Stimulated activated CD8-positive, alpha-beta memory T cell treated with anti-CD3 and anti-CD28 coated beads, Interleukin-7, amount 100 ng/mL, for 24 hours (primary cell): ENCODE measurements around the gene SCNN1B.
"Not testable (repeated sequence)": the region's sequence is repeated elsewhere in the genome, so short reads cannot be mapped to it uniquely, and the experiment has no call there.

Experiments
- DNase-seq: peaks from one replicate; pipeline ENCODE4 v3.0.0-alpha.2; 2020; ENCODE audit warnings: low read depth

The SCNN1B gene

GRCh38 chr16:23381702-23382101 lies 79.6 kb downstream of the SCNN1B start:
- DNase-seq: not testable (repeated sequence)

GRCh38 chr16:23382279-23382678 lies 80.2 kb downstream of the SCNN1B start:
- DNase-seq: no peak

DNA sequence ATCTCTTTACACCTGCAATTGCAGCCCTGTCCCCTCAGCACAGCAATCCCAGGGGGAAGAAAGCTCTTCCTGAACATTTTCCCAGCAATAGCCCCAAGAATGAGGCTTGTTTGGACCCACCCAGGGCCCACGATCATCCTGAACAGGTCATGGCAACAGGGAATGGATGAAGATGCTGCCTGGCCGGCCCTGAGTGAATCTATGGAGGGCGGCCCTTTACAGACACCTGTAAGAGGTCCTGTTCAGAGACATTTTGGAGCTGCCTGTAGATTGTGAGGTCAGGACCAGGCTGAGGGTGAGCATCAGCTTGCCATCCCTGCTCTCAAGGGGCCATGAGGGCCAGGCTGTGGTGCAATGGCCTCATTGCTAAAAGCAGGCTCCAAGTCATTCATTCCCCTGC lies 81.8 kb downstream of the SCNN1B start:
- no peak for DNase-seq

DNA sequence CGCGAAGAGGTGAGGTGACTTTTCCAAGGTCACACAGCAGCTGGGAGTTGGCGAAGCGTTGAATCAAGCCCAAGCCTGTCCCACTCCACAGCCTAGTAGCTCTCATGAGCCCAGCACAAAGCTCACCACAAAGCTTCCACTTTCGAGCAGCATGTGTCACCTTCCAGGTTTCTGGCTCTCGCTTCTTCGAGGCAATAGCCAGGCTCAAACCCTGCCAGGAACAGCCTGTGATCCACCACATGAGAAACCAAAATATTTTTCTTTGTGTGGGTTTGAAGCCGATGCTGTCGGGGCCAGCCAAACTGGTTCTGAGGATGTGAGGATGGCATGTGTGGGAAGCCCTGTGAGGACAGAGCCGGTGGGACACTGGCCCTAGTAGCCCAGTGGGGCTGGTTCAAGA lies 82.8 kb downstream of the SCNN1B start:
- DNase-seq: no peak

DNA sequence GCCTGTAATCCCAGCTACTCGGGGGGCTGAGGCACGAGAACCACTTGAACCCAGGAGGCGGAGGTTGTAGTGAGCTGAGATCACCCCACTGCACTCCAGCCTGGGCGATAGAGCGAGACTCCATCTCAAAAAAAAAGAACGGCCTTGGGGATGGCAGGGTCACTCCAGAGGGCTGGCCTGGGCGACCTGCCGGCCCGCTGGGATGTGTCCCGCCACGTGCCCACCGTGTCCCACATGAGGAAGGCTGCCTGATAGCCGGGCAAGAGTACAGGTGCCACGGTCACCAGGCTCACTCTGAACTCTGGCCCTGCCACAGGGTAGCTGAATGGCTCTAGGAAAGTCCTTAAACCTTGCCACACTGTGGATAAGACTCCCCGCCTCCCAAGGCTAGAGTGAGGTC lies 83.3 kb downstream of the SCNN1B start:
- no peak for DNase-seq

GRCh38 chr16:23387666-23388065 lies 85.6 kb downstream of the SCNN1B start:
- DNase-seq: no peak

DNA sequence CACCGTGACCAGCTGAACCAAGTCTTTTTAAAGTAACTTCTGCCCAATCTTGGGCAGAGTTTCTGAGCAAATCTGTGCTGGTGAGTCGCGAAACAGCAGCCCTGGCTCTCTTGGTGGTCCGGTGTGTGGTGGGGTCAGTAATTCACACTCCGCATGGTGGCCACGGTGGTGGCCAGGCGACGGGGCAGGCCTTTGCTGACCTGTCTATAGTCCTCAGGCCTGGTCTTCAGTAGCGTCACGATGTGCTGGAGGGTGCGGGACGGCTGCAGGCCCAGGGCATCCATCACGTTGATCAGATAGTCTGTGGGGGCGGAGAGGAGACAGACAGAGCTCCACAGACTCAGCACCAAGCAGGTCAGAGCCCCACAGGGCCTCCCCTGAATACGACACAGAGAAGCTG lies 86.7 kb downstream of the SCNN1B start:
- DNase-seq: no peak

GRCh38 chr16:23389201-23389600 lies 87.1 kb downstream of the SCNN1B start:
- DNase-seq: no peak

DNA sequence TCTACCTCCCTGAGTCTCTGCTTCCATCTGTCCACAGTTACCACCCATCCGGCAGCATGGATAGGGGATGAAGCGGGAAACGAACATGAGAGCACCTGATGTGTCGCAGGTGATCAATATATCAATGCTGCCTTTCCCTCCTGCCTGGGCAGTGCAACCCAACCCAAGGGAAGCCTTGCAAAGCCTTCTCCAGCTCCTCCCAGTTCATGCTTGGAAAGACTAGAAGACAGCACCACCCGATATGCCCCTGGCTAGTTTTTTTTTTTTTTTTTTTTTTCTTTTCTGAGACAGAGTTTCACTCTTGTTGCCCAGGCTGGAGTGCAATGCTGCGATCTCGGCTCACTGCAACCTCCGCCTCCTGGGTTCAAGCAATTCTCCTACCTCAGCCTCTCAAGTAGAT lies 87.8 kb downstream of the SCNN1B start:
- DNase-seq: not testable (repeated sequence)

GRCh38 chr16:23391381-23392222 lies 89.5 kb downstream of the SCNN1B start:
- no peak for DNase-seq

DNA sequence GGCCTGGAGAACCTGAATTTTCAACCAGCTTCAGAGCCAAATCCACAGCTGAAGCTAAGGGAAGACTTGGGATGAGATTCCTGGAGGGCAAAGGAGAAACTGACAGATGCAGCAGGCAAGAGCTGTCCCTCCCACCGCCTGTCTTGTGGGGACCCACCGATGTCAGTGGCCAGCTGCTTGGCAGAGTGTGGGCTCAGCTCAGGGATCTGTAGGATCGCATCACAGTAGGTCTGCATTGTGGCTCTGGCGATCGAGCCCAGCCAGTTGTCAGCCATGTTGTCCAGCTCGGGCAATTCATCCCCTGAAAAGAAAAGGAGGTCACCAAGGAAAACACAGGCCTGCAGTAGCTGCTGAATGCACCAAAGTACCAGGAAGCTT lies 90.1 kb downstream of the SCNN1B start:
- DNase-seq: no peak

DNA sequence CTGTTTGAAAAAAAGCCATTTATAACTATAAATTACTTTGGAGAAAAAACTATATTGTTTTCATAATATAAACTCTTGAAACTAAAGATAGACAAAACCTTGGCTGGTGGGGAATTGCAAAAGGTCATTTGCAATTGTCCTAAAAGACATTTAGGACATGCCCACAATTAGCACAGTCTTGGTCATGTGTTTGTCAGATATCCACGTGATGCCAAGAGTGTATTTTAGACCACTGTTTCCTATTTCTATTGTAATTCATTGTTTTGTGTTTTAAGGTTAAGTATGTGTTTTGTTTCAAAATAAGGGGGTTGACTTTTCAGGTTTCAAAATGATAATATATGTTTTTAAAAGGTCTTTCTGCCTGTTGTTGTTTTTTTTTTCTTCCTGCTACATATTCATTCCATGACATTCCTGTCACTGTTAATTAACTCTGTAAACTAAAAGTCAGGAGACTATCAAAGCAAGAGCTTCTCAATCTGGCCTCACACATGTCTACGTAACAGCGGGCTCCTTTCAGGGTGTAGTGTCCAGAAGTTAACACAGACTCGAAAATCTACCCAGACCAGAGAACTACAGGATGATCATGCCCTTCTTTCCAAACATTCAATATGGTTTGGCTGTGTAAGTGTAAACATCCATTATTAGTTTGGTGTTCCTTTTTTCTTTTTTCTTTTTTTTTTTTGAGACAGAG lies 92.2 kb downstream of the SCNN1B start:
- no peak for DNase-seq

DNA sequence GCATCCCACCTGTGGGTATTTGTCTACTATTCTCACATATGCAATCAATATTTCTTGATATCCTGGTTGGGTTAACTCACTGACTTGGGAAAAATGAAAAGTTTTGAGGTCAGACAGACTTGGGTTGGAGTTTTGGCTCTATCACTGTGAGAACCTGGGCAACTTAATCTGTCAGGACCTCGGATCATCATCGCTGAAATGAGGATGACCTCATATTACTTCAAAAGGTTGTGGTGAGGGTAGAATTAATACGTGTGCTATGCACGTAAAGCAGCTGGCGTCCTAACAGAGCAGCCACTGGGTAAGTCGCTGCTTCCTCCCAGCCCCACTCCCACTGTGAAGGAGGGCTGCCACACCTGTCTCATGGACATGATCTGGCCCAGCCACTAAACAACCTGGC lies 93.6 kb downstream of the SCNN1B start:
- no peak for DNase-seq

GRCh38 chr16:23397464-23397863 lies 95.4 kb downstream of the SCNN1B start:
- no peak for DNase-seq

GRCh38 chr16:23398987-23399805 lies 97.1 kb downstream of the SCNN1B start:
- DNase-seq: no peak

DNA sequence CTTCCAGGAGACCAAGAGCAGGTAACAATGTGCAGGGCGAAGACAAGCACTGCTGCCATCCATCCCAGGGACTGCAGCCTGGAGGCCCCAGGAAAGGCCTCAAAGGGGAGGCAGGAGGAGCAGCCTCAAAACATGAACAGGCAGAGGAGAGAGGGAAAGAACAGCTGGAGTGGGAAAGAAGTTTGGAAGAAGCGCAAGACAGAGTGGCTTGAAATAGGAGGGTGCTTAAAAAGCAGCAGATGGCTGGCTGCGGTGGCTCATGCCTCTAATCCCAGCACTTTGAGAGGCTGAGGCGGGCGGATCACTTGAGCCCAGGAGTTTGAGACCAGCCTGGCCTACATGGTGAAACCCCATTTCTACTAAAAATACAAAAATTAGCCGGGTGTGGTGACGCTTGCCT lies 98.3 kb downstream of the SCNN1B start:
- DNase-seq: not testable (repeated sequence)

GRCh38 chr16:23401139-23401538 lies 99.0 kb downstream of the SCNN1B start:
- DNase-seq: no peak

DNA sequence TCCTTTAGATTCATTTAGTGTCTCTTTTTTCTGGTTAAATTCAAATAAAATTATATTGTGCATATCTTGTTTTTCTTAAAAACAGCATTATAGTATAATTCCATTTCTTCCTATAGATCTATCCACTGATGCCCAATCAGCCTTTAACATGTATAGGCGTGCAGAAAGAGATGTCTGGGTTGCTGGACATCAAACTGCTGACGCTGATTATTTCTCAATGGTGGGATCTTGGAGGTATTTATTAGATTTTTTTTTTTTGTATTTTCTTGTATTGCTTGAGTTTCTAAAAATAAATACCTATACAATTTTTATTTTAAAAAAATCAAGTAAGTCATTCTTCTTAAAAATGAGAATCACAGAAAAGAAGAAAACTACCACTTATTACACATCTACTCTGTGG lies 100.0 kb downstream of the SCNN1B start:
- DNase-seq: no peak

GRCh38 chr16:23403547-23403946 lies 101.4 kb downstream of the SCNN1B start:
- DNase-seq: no peak

- DNase-seq: no peak
Observed at GRCh38 chr16:23406024-23406423, 103.9 kb downstream of the SCNN1B start.

DNA sequence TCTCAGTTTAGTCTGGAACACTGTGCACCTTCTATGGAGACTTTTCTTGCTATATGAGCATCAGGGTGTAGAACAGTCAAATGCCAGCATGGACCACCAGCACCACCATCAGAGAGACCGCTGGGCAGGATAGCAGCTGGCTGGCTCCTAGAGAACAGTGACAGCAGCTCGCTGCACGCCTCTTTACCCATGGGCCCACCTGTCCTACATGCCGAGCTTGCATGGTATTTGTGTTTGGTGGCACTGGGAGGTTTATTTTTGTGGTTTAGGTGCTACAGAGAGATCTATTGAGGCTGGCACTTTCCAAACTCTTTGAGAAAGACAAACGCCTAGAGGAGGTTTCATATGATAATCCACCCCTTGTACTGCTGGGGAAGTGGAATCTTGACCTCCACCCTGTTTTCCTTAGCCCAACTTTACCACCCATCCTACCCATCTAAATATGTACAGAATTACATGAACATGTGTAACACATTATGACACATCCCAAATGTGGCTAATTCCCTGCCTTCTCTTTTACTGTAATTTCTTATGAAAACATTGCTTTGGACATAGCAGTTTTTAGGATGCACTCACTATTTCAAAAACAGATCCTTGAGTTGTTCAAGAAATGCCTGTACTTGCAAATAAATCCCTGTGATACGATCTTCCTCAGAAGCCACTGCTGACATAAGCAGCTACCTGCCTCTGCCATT lies 104.6 kb downstream of the SCNN1B start:
- DNase-seq: no peak
